ENCODE measurements around the gene MAEA. TPM values are rescaled to one million over a fixed set of nuclear protein-coding genes. Genes with fewer than 3 reads are reported as not detected.

The MAEA gene
- total and polyA plus RNA-seq, 2 of the 8 experiments (the other 6 are each of a cell fraction or from before 2014, with no cell fraction given), result 75.8 to 133 TPM

DNA sequence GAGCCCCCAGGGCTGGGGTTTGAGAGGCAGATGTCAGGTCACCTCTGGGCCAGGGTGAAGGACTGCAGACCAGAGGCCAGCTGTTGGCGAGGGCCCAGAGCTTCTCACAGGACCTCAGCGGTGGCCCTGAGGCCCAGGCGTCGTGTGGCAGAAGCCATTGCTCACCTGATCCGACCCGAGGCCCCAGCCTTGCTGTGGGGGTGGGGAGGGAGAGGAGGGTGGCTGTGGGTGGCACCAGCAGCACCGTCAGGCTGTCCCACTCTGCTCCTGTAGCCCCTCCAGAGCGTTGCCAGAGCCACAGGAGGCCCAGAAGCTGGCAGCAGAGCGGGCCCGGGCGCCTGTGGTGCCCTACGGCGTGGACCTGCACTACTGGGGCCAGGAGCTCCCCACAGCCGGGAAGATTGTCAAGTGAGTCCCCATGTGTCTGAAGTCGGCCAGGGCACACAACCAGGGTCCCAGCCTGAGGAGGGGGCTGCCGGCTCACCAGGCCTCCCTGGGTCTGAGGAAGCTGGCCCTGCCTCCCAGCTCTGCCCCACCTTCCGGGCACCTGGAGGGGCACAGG is 86.2 kb downstream of the MAEA start:
- H3K4me2 ChIP-seq (ENCODE audit: insufficient read depth in 1 of 2, low read depth in 2 of 2, low read length in 2 of 2), result no peak overlapping the region
- H3K4ac ChIP-seq (replicated peaks; ENCODE audit: insufficient read length, low read depth, low read length), result no peak overlapping the region
- H3K18ac ChIP-seq (ENCODE audit: extremely low read depth, low read length), result no peak overlapping the region
- ChIA-PET POLR2A (ENCODE audit: partially characterized antibody) (interaction anchor here (1.9 kb wide), 1 partner anchor 10 kb away, joined by 7 read pairs; no protein-coding TSS in a partner anchor), CTCF (ENCODE audit: partially characterized antibody) (interaction anchor here (1.0 to 3.0 kb wide), 6 partner anchors 10 to 253 kb away, joined by 3 to 15 read pairs (median 8); no protein-coding TSS in a partner anchor)
- no peak overlapping the region for H2BK120ac ChIP-seq (replicated peaks; ENCODE audit: low read depth, low read length)
- no peaks in the 10 kb centered on the region for H3K23me2 ChIP-seq (ENCODE audit: low read depth, low read length)
- H4K20me1 ChIP-seq (replicated peaks in 1 of 2; ENCODE audit: control insufficient read depth in 1 of 2, insufficient read depth in 2 of 2, low read length in 2 of 2), result peaks cover 0 to 6% of the 10 kb centered on the region in 2 experiments
- H2BK5ac ChIP-seq (ENCODE audit: low read depth, low read length), result no peak overlapping the region
- H4K5ac ChIP-seq (ENCODE audit: insufficient read length, low read depth, low read length), result no peak overlapping the region
- DNase-seq (ENCODE audit: low read depth in 1 of 2, low spot score in 2 of 2), result no peak
- FAIRE-seq, result no peak
- no peak overlapping the region for H2BK15ac ChIP-seq (ENCODE audit: low read length)
- H2BK12ac ChIP-seq (ENCODE audit: low read depth, low read length), result no peak overlapping the region
- no peak overlapping the region; the same call in 1 of the 2 replicates for H4K8ac ChIP-seq (ENCODE audit: extremely low read depth, insufficient read depth, low read length)
- no peak overlapping the region for H3K56ac ChIP-seq (replicated peaks; ENCODE audit: insufficient read length, low read depth, low read length)
- no peak overlapping the region for H3K14ac ChIP-seq (ENCODE audit: insufficient read length)
- no peak overlapping the region for H3K27ac ChIP-seq (ENCODE audit: low read depth, low read length)
- no peaks in the 10 kb centered on the region for H3K79me2 ChIP-seq (ENCODE audit: control insufficient read depth in 1 of 2, insufficient read depth in 2 of 2, low read length in 2 of 2)
- H3K79me1 ChIP-seq (ENCODE audit: low read depth, low read length), result no peaks in the 10 kb centered on the region
- H2AK5ac ChIP-seq (ENCODE audit: low read depth, low read length), result no peak overlapping the region
- H3K9ac ChIP-seq (replicated peaks in 1 of 4; ENCODE audit: extremely low read depth in 1 of 4, low read depth in 3 of 4, low read length in 3 of 4), result no peak overlapping the region
- no peaks in the 10 kb centered on the region for H3K27me3 ChIP-seq (replicated peaks in 1 of 4; ENCODE audit: control insufficient read depth in 3 of 4, extremely low read depth in 1 of 4, insufficient read depth in 3 of 4, low read length in 3 of 4)
- no peak overlapping the region for H3K4me3 ChIP-seq (ENCODE audit: extremely low read depth in 1 of 4, insufficient read depth in 2 of 4, low read depth in 3 of 4, low read length in 4 of 4)
- H4K91ac ChIP-seq (replicated peaks; ENCODE audit: insufficient read length, low read length), result no peak overlapping the region
- WGBS, 2 experiments (ENCODE audit: extremely low coverage in 1 of 2, insufficient coverage in 1 of 2, insufficient read length in 1 of 2, insufficient replicate concordance in 2 of 2, low coverage in 1 of 2, low lambda C conversion rate in 2 of 2, missing lambda C conversion rate in 1 of 2), result 84% methylated on average over 15 of the region's 17 CpGs; no CpG with 5 or more reads in 1 of the 2 experiments
- H3K9me3 ChIP-seq (ENCODE audit: insufficient read depth in 2 of 2, low read depth in 1 of 2, low read length in 1 of 2), result no peaks in the 10 kb centered on the region
- no peak overlapping the region for H2BK20ac ChIP-seq (ENCODE audit: low read length)
- H3K4me1 ChIP-seq (replicated peaks in 1 of 4; ENCODE audit: control insufficient read depth in 3 of 4, insufficient read depth in 4 of 4, low read length in 3 of 4), result no peaks in the 10 kb centered on the region; a peak in 1 of 7 replicates
- TF ChIP-seq GABPA (IDR thresholded peaks at IDR 0.05; ENCODE audit: borderline replicate concordance, insufficient read depth, low read length), result no peak
- no peak for TF ChIP-seq ASH2L (IDR thresholded peaks at IDR 0.05; ENCODE audit: low read length)
- H2AFZ ChIP-seq (ENCODE audit: low read length), result no peak overlapping the region
- H3K36me3 ChIP-seq (ENCODE audit: control insufficient read depth in 2 of 4, insufficient read depth in 4 of 4, low read length in 3 of 4), result peaks cover 0 to 2% (median 0%) of the 10 kb centered on the region in 4 experiments; a peak in 1 of 8 replicates
- no peak overlapping the region for H3K23ac ChIP-seq (ENCODE audit: insufficient read length)

Measured in H1 (cell line).